Neuronal stem cell (in vitro differentiated cells): ENCODE data around the gene DNM3.

Source experiments
- DNase-seq: peaks from one replicate; pipeline ENCODE4 v3.0.0-alpha.2; 2013; ENCODE audit warnings: low spot score
- H2AFZ ChIP-seq: one replicate; pipeline ENCODE4 v1.6.1; 2013; ENCODE audit warnings: mild to moderate bottlenecking, low read length, inconsistent platforms
- H2AK5ac ChIP-seq: 2 replicates; pipeline ENCODE4 v1.6.1; 2013; ENCODE audit warnings: low read depth, mild to moderate bottlenecking, inconsistent platforms, low read length, moderate library complexity, mixed read lengths
- H2BK120ac ChIP-seq: 2 replicates; pipeline ENCODE4 v1.6.1; 2013; ENCODE audit warnings: low read depth, mild to moderate bottlenecking, inconsistent platforms, low read length, moderate library complexity, mixed read lengths
- H2BK12ac ChIP-seq: one replicate; pipeline ENCODE4 v1.6.1; 2013; ENCODE audit warnings: low read length, inconsistent platforms
- H2BK15ac ChIP-seq: 2 replicates; pipeline ENCODE4 v1.6.1; 2013; ENCODE audit warnings: mild to moderate bottlenecking, low read length, inconsistent platforms, mixed read lengths
- H2BK5ac ChIP-seq: one replicate; pipeline ENCODE4 v1.6.1; 2013; ENCODE audit warnings: inconsistent platforms, mild to moderate bottlenecking, low read length, moderate library complexity
- H3K14ac ChIP-seq: one replicate; pipeline ENCODE4 v1.6.1; 2013; ENCODE audit warnings: low read length, inconsistent platforms
- H3K18ac ChIP-seq: 2 replicates; pipeline ENCODE4 v1.6.1; 2013; ENCODE audit warnings: low read length, inconsistent platforms
- H3K23ac ChIP-seq: 2 replicates; pipeline ENCODE4 v1.6.1; 2013; ENCODE audit warnings: low read depth, mild to moderate bottlenecking, mixed read lengths, low read length, inconsistent platforms; ENCODE audit not compliant: poor library complexity
- H3K27ac ChIP-seq: replicated peaks from 3 replicates; pipeline ENCODE4 v1.5.1; 2013; ENCODE audit warnings: low read length, inconsistent platforms
- H3K27me3 ChIP-seq, 3 experiments: 2 replicates each; pipeline ENCODE4 v1.6.1; 2013; ENCODE audit warnings: low read length in 3 of 3, mild to moderate bottlenecking in 2 of 3, inconsistent platforms in 1 of 3, low read depth in 1 of 3, mixed read lengths in 1 of 3, moderate library complexity in 1 of 3; ENCODE audit not compliant: control insufficient read depth in 3 of 3, insufficient read depth in 3 of 3
- H3K36me3 ChIP-seq, 2 donors: replicated peaks in 1 of 2; 2 replicates each; pipeline ENCODE4 v1.6.1; 2013; ENCODE audit warnings: low read length in 2 of 2; ENCODE audit not compliant: control insufficient read depth in 2 of 2, insufficient read depth in 2 of 2
- H3K4ac ChIP-seq: 2 replicates; pipeline ENCODE4 v1.6.1; 2013; ENCODE audit warnings: inconsistent platforms, mild to moderate bottlenecking, low read length, moderate library complexity
- H3K4me1 ChIP-seq, 2 donors: 1 replicate in 1 of 2; 2 replicates in 1 of 2; pipeline ENCODE4 v1.6.1; 2013; ENCODE audit warnings: low read length in 2 of 2, low read depth in 1 of 2; ENCODE audit not compliant: control insufficient read depth in 2 of 2, insufficient read depth in 1 of 2
- H3K4me2 ChIP-seq: one replicate; pipeline ENCODE4 v1.6.1; 2013; ENCODE audit warnings: mild to moderate bottlenecking, low read length, inconsistent platforms; ENCODE audit not compliant: insufficient read depth, poor library complexity, severe bottlenecking
- H3K4me3 ChIP-seq, 2 donors: 2 replicates each; pipeline ENCODE4 v1.5.1; 2013; ENCODE audit warnings: low read length in 2 of 2, mild to moderate bottlenecking in 2 of 2, inconsistent platforms in 1 of 2, moderate library complexity in 1 of 2
- H3K79me1 ChIP-seq: one replicate; pipeline ENCODE4 v1.6.1; 2013; ENCODE audit warnings: low read depth, mild to moderate bottlenecking, inconsistent platforms, low read length, moderate library complexity
- H3K9ac ChIP-seq: one replicate; pipeline ENCODE4 v1.6.1; 2013; ENCODE audit warnings: mild to moderate bottlenecking, low read depth, low read length, inconsistent platforms; ENCODE audit not compliant: poor library complexity
- H3K9me3 ChIP-seq, 2 donors: replicated peaks in 1 of 2; 2 replicates each; pipeline versions ENCODE3 to v1.6.1; 2013; ENCODE audit warnings: low read length in 2 of 2, mild to moderate bottlenecking in 2 of 2, inconsistent platforms in 1 of 2, low read depth in 1 of 2, mixed read lengths in 1 of 2, moderate library complexity in 1 of 2; ENCODE audit not compliant: control insufficient read depth in 2 of 2, insufficient read depth in 1 of 2
- H4K8ac ChIP-seq: one replicate; pipeline ENCODE4 v1.6.1; 2013; ENCODE audit warnings: low read depth, mild to moderate bottlenecking, inconsistent platforms, low read length, moderate library complexity
- H4K91ac ChIP-seq: one replicate; pipeline ENCODE4 v1.6.1; 2013; ENCODE audit warnings: low read length, low read depth, mild to moderate bottlenecking, inconsistent platforms; ENCODE audit not compliant: poor library complexity
- WGBS, 2 donors: extraction: QIAGEN DNeasy Blood & Tissue Kit; methylation state at CpG; one replicate each; pipeline ENCODE4 v1.1.7; 2013; ENCODE audit warnings: missing lambda C conversion rate in 2 of 2, mixed read lengths in 1 of 2; ENCODE audit not compliant: insufficient read length in 2 of 2, insufficient replicate concordance in 1 of 2; ENCODE audit errors: extremely low coverage in 2 of 2; 5-methylcytosine and 5-hydroxymethylcytosine counted together

DNM3 gene

DNA sequence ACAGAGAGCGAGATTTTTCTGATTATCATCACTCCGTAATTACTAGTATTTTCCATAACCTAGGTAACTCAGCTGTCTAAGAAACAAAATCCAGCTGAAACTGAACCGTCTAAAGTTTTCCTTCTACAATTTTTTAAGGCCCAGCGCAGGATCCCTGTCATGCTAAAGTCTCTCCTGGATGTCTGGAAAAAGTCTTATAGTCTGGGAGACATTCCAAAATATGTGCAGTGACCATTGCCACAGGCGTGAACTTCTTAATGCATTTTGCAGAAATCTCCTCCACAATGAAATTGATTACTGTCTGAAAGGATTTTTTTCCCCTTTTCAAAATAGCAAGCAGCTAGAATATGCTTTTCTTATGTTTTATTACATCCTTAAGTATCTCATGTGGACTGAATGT is 369.9 kb downstream of the DNM3 start:
- no CpG with 5 or more reads among the region's 5 CpGs for WGBS, 2 donors

DNA sequence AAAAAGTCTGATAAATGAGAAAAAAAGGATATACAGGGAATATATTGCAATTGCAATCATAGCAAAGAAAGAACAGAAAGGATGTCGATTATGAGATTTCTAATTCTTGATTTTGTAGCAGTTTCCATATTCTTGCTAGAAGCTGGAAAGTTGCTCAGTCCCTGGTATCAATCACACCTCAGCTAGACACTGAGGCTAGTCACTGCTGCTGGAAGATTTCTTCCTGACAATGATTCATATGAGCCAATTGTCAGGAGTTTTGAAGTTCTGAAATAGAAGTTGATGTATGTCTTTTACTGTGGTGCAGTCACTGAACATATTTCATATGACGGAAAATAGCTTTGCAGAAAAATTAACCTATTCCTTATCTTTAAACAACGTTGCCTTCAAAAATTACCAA is 370.8 kb downstream of the DNM3 start:
- Histone ChIP-seq H3K18ac (no peak overlapping the region), H3K4ac (no peak overlapping the region), H3K4me1 (peaks cover 2 to 3% of the 10 kb centered on the region in 2 donors)

More for the DNA sequence above, 369.9 kb downstream of the DNM3 start:
- no peaks in the 10 kb centered on the region for H3K27me3 ChIP-seq
- H2BK15ac ChIP-seq = no peak overlapping the region
- H3K9ac ChIP-seq = no peak overlapping the region
- H3K4me2 ChIP-seq = no peak overlapping the region
- H3K4ac ChIP-seq = no peak overlapping the region
- no peak overlapping the region for H3K27ac ChIP-seq
- no peak overlapping the region for H3K14ac ChIP-seq
- no peak for DNase-seq
- H2BK120ac ChIP-seq = no peak overlapping the region
- H3K9me3 ChIP-seq = no peaks in the 10 kb centered on the region
- H2AK5ac ChIP-seq = no peak overlapping the region
- no peaks in the 10 kb centered on the region for H3K36me3 ChIP-seq
- H3K23ac ChIP-seq = no peak overlapping the region
- no peak overlapping the region for H3K4me3 ChIP-seq
- H3K79me1 ChIP-seq = no peaks in the 10 kb centered on the region
- H3K4me1 ChIP-seq = no peaks in the 10 kb centered on the region
- H2BK5ac ChIP-seq = no peak overlapping the region
- no peak overlapping the region for H2AFZ ChIP-seq
- no peak overlapping the region for H2BK12ac ChIP-seq
- no peak overlapping the region for H4K91ac ChIP-seq
- no peak overlapping the region for H4K8ac ChIP-seq
- H3K18ac ChIP-seq = no peak overlapping the region

DNA sequence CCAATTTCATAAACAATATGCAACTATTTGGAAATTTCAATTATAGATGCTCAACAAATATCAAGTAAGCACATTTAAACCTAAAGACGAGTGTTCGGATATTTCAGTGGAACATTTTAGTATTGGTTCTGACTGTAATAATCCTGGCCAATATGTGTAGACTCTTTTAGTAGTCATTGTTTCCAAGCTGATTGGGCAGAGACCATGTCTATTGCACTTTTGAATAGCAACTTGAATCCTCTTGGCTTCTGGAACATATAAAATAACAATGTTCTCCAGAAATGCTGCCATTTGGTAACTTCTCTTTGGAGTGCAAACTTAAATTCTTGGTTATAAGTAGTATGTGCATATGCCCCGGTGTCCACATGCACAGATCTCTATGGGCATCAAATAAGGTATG is 373.7 kb downstream of the DNM3 start:
- Histone ChIP-seq H3K79me1 (no peaks in the 10 kb centered on the region), H3K14ac (no peak overlapping the region), H3K18ac (no peak overlapping the region), H2BK120ac (no peak overlapping the region), H3K4me3 (no peak overlapping the region), H2AFZ (no peak overlapping the region), H3K27me3 (no peaks in the 10 kb centered on the region), H2AK5ac (no peak overlapping the region), H2BK5ac (no peak overlapping the region), H3K9me3 (no peaks in the 10 kb centered on the region), H3K27ac (no peak overlapping the region), H2BK12ac (no peak overlapping the region), H2BK15ac (no peak overlapping the region), H3K36me3 (no peaks in the 10 kb centered on the region), H3K4me2 (no peak overlapping the region), H3K4me1 (peaks cover 4 to 6% of the 10 kb centered on the region in 2 donors), H3K23ac (no peak overlapping the region), H3K4ac (no peak overlapping the region), H4K8ac (no peak overlapping the region), H3K9ac (no peak overlapping the region), H4K91ac (no peak overlapping the region)
- WGBS, 2 donors = no CpG with 5 or more reads among the region's 3 CpGs
- no peak for DNase-seq

More for the DNA sequence above, 370.8 kb downstream of the DNM3 start:
- no peak overlapping the region for H2BK120ac ChIP-seq
- H3K4me3 ChIP-seq = no peak overlapping the region
- H2BK5ac ChIP-seq = no peak overlapping the region
- no peak for DNase-seq
- H2AK5ac ChIP-seq = no peak overlapping the region
- no peak overlapping the region for H3K27ac ChIP-seq
- H2BK12ac ChIP-seq = no peak overlapping the region
- H3K27me3 ChIP-seq = no peaks in the 10 kb centered on the region
- no peak overlapping the region for H3K23ac ChIP-seq
- H3K9me3 ChIP-seq = no peaks in the 10 kb centered on the region
- H3K14ac ChIP-seq = no peak overlapping the region
- H4K91ac ChIP-seq = no peak overlapping the region
- H3K4me2 ChIP-seq = no peak overlapping the region
- no peak overlapping the region for H4K8ac ChIP-seq
- H2BK15ac ChIP-seq = no peak overlapping the region
- no peaks in the 10 kb centered on the region for H3K79me1 ChIP-seq
- no peak overlapping the region for H3K9ac ChIP-seq
- no peaks in the 10 kb centered on the region for H3K36me3 ChIP-seq
- no CpG with 5 or more reads among the region's 3 CpGs for WGBS, 2 donors
- H2AFZ ChIP-seq = no peak overlapping the region

DNA sequence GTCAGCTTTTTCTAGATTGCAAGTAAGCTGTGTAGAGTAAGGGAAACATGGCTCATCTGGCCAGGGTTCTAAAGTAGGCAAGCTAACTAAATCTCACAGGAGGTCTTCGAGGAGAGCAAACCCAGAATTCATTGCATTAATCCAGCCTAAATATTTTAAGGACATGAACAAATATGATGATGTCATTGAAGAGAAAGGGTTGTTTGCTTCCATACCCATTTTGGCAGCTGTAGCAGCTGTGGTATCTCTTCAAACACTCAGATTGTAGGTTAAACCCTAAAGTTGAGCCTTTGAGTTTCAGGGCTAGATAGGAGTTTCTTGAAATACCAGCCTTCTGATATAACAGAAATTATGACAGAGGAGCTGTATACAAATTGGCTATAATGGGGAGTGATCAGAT is 378.7 kb downstream of the DNM3 start:
- no peak overlapping the region for H2BK12ac ChIP-seq
- H3K4me3 ChIP-seq = no peak overlapping the region
- H2AFZ ChIP-seq = no peak overlapping the region
- DNase-seq = no peak
- H4K8ac ChIP-seq = no peak overlapping the region
- H3K4ac ChIP-seq = no peak overlapping the region
- H3K27me3 ChIP-seq = no peaks in the 10 kb centered on the region
- no peak overlapping the region for H3K4me2 ChIP-seq
- H2BK120ac ChIP-seq = no peak overlapping the region
- peaks cover 4 to 6% of the 10 kb centered on the region in 2 donors for H3K4me1 ChIP-seq
- H3K23ac ChIP-seq = no peak overlapping the region
- H3K18ac ChIP-seq = no peak overlapping the region
- H3K27ac ChIP-seq = no peak overlapping the region
- no peak overlapping the region for H3K14ac ChIP-seq
- H3K9me3 ChIP-seq = no peaks in the 10 kb centered on the region
- H3K36me3 ChIP-seq = no peaks in the 10 kb centered on the region
- H2AK5ac ChIP-seq = no peak overlapping the region
- H3K9ac ChIP-seq = no peak overlapping the region
- WGBS, 2 donors = no CpG with 5 or more reads among the region's 1 CpG
- H3K79me1 ChIP-seq = no peaks in the 10 kb centered on the region
- no peak overlapping the region for H2BK5ac ChIP-seq
- no peak overlapping the region for H2BK15ac ChIP-seq
- no peak overlapping the region for H4K91ac ChIP-seq
